Activated T-cell treated with anti-CD3 and anti-CD28 coated beads, Interleukin-2, amount 50 U/mL, for 72 hours (primary cell): ENCODE measurements around the gene FREM1. TPM values are rescaled to one million over a fixed set of nuclear protein-coding genes. Genes with fewer than 3 reads are reported as not detected.

Experiments used
- ATAC-seq, 2 donors: fragments of 150-1000 bp; cut with Tn5 transposase; replicated peaks in 1 of 2; 2 replicates each; pipeline ENCODE4 v1.10.0; 2021; ENCODE audit warnings: moderate library complexity in 2 of 2, mild to moderate bottlenecking in 1 of 2
- DNase-seq, 2 donors: peaks; one replicate each; pipeline ENCODE4 v3.0.0; 2021 to 2022; ENCODE audit warnings: mixed read lengths in 1 of 2
- H3K27ac Mint-ChIP-seq: one replicate; pipeline ENCODE4 v1.8.0; 2022; ENCODE audit warnings: mild to moderate bottlenecking, moderate library complexity, mixed read lengths
- H3K27me3 Mint-ChIP-seq: one replicate; pipeline ENCODE4 v1.8.0; 2022; ENCODE audit warnings: low read depth, mixed read lengths
- H3K36me3 Mint-ChIP-seq, 2 donors: one replicate each; pipeline ENCODE4 v1.8.0; 2022; ENCODE audit warnings: mixed read lengths in 2 of 2, mild to moderate bottlenecking in 1 of 2; ENCODE audit not compliant: insufficient read depth in 2 of 2
- H3K4me1 Mint-ChIP-seq: one replicate; pipeline ENCODE4 v1.8.0; 2022; ENCODE audit warnings: low read depth, mixed read lengths
- H3K4me3 Mint-ChIP-seq, 2 donors: one replicate each; pipeline ENCODE4 v1.8.0; 2022; ENCODE audit warnings: mild to moderate bottlenecking in 2 of 2, mixed read lengths in 2 of 2, moderate library complexity in 2 of 2
- H3K9me3 Mint-ChIP-seq, 2 donors: one replicate each; pipeline ENCODE4 v1.8.0; 2022; ENCODE audit warnings: mixed read lengths in 2 of 2
- total RNA-seq, 2 donors: library from RNA; stranded (reverse); gene quantifications; one replicate each; pipeline ENCODE4 v1.2.3, GENCODE V29; 2022

Gene FREM1
- total RNA-seq, 2 donors from 2014 or later = not detected

DNA sequence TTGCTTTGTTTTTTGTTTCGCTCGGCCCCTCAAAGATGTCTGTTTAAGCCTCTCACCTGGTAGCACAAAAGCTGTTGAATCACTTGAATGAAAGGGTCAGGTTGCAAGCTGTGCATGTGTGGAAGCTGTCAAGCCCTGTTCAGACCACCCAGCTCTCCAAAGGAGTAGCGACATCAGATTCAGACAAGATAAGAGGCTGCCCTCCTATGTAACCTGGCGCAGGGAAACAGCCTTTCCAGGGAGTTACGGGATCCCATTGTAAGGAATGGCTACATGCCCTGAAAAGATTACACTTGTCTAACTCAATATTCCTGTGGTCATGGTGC lies 2.9 kb downstream of the FREM1 start:
- Mint-ChIP-seq H3K4me3 (no peak overlapping the region), H3K4me1 (no peaks in the 10 kb centered on the region), H3K9me3 (no peaks in the 10 kb centered on the region), H3K27me3 (no peaks in the 10 kb centered on the region), H3K27ac (no peak overlapping the region), H3K36me3 (no peaks in the 10 kb centered on the region)
- no peak for DNase-seq
- no peak for ATAC-seq

DNA sequence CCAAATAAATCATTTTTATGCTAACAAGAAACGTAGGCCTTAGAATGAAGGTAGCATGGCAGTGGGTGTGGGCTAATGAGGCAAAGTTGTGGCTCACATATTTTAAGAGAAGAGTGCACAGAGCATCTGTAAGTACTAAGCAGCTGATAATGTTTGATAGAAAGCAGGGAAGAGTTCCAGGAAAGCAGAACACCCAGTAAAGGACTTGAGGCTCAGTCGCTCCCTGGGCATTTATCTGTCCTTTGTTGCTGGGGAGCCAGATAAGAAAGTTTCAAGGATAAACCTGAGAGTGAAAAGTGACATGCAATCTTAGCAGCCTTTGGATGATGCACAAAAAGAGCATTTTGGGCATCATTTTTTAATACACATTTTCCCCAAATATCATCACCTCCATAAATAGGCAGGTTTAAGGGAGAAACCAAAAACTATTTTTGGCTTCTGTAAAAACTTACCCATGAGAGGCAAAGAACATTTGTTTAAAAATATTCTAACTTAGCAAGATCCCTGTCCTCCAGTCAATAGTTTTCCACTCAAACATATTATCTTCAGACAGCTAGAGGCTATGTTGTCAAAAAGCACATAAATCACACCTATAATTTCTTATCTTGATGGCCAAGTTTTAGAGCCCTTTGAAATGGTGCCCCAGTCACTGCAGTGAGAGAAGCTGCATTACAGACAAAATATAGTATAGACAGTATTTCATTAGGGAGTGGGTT lies 3.4 kb downstream of the FREM1 start:
- Mint-ChIP-seq H3K9me3 (no peaks in the 10 kb centered on the region), H3K36me3 (no peaks in the 10 kb centered on the region), H3K4me3 (no peak overlapping the region), H3K27ac (no peak overlapping the region), H3K27me3 (no peaks in the 10 kb centered on the region), H3K4me1 (no peaks in the 10 kb centered on the region)
- DNase-seq (no peak), ATAC-seq (no peak)

DNA sequence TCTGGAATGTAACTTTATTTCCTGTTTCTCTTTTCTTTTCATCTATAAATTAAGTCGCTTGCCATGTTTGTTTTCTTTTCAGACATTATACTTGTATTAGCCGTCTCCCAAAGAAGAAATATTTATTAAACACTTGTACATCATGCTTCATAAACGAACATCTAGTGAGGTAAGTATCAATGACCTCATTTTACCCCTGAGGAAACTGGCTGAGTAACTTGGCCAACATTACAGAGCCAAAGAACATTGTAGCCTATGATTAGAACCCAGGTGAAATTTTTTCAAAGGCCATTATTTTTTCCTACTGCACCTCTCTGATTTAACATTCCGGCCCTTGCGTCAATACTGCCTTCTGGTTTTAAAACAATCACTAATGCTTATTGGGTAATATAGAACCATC lies 4.2 kb downstream of the FREM1 start:
- Mint-ChIP-seq H3K36me3 (no peaks in the 10 kb centered on the region), H3K4me1 (no peaks in the 10 kb centered on the region), H3K27me3 (no peaks in the 10 kb centered on the region), H3K27ac (no peak overlapping the region), H3K9me3 (no peaks in the 10 kb centered on the region), H3K4me3 (no peak overlapping the region)
- ATAC-seq (no peak), DNase-seq (no peak)

DNA sequence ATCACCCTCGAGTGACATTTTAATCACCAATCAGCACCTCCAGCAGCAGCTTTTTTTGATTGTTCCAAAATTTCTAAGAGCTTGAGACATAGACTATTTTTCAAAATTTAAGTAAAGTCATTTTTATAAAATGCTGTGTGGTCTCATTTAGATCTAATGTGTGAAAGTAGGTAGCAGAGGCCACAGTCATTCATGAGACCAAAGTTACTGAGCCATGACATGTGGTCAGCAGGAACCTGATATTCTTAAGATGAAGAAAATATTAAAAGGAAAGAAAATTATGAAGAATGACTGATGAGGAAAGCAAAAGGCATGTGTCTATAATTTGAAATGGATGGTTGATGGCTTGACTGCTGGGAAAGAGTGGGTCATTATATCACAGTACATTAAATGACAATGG lies 7.2 kb downstream of the FREM1 start:
- no peaks in the 10 kb centered on the region for H3K27me3 Mint-ChIP-seq
- no peaks in the 10 kb centered on the region for H3K36me3 Mint-ChIP-seq
- no peak overlapping the region for H3K27ac Mint-ChIP-seq
- DNase-seq (no peak), ATAC-seq (no peak)
- no peak overlapping the region for H3K4me3 Mint-ChIP-seq
- H3K4me1 Mint-ChIP-seq = no peaks in the 10 kb centered on the region
- H3K9me3 Mint-ChIP-seq = no peaks in the 10 kb centered on the region

DNA sequence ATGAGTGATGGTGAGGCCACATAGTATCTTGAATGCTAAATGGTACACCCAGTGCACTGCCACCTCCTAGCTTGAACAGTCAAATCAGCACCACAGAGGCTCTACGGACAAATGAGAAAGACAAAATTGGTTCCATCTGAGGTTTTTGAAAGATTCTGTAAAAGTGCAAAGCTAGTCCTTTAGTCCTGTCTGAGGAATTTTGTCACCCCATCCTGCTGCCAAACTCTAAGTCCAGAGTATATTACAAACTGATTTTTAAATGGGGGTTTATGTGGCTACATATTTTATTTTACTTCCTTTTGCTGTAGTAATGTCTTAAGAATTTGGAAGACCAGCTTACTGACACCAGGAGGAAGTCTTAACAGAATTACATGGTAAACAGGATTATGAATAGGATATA lies 7.7 kb downstream of the FREM1 start:
- H3K4me3 Mint-ChIP-seq = no peak overlapping the region
- H3K4me1 Mint-ChIP-seq = no peaks in the 10 kb centered on the region
- no peak for ATAC-seq
- no peak overlapping the region for H3K27ac Mint-ChIP-seq
- no peaks in the 10 kb centered on the region for H3K27me3 Mint-ChIP-seq
- no peaks in the 10 kb centered on the region for H3K36me3 Mint-ChIP-seq
- DNase-seq = no peak
- H3K9me3 Mint-ChIP-seq = no peaks in the 10 kb centered on the region

DNA sequence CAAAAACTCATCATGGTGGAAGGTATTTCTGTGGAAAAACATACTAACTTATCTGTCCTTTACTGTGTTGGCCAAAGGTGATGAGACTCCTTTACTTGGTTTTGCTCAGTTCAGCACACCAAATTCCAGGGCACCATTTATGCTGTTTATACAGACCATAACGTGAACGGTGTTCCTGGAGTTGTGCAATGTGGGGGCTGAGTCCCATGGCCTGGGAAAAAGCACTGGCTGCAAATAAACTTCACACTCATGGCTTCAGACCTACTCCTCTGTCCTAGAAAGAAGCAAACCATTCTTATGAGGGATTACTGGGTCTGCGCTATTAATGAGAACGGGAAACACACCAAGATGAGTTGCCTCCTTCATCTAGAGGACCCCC lies 10.4 kb downstream of the FREM1 start:
- H3K27ac Mint-ChIP-seq = no peak overlapping the region
- H3K4me1 Mint-ChIP-seq = no peaks in the 10 kb centered on the region
- ATAC-seq (no peak), DNase-seq (no peak)
- no peaks in the 10 kb centered on the region for H3K36me3 Mint-ChIP-seq
- no peaks in the 10 kb centered on the region for H3K27me3 Mint-ChIP-seq
- H3K9me3 Mint-ChIP-seq = no peaks in the 10 kb centered on the region
- H3K4me3 Mint-ChIP-seq = no peak overlapping the region

DNA sequence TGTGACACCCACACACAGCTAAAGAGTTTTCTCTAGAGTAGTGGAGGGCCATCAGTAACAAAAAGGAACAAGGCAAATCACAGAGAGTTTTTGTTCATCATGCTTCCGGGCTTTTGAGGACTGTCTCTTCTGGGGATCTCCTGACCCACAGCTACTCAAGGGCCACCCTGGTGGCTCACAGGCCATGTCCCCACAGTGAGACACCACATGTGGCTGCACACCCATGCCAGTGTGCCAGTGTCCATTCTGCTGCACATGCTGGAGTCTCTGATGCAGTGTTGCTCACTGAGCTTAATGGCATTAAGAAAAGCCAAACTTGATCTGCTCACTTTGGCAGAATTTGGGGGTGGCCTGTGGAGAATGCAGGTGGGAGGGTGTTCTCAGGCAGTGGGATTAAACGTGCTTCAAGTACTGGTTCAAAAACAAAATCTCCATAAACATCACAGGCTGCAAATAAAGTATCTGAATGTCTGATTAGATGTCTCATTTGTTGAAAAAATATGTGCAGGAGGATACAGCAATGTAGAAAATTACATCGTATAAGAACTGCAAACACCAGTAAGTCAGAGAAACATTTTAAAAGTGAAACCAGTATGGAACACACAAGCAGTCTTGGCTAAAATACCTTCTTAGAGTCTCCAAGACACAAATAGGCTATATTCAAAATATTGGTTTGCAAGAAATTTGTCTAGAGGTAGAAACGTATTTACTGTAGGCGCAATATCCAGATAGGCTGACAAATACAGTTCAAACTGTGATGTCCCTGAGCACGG lies 11.0 kb downstream of the FREM1 start:
- no peaks in the 10 kb centered on the region for H3K36me3 Mint-ChIP-seq
- no peaks in the 10 kb centered on the region for H3K4me1 Mint-ChIP-seq
- no peak for ATAC-seq

DNA sequence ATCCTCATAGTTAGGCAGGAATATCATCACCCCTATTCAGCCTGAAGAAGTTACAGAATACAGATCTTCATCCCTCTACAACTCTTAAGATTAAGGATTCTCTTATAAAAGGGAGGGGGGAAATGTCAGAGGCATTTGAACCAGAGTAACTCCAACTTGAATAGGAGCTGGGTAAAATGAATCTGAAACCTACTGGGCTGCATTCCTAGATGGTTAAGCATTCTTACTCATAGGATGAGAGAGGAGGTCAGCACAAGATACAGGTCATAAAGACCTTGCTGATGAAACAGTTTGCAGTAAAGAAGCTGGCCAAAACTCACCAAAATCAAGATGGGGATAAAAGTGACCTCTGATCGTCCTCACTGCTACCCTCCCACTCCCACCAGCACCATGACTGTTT lies 14.4 kb downstream of the FREM1 start:
- Mint-ChIP-seq H3K9me3 (no peaks in the 10 kb centered on the region), H3K36me3 (no peaks in the 10 kb centered on the region), H3K4me3 (no peak overlapping the region), H3K4me1 (no peaks in the 10 kb centered on the region), H3K27me3 (no peaks in the 10 kb centered on the region), H3K27ac (no peak overlapping the region)
- no peak for DNase-seq
- no peak for ATAC-seq

More for the DNA sequence above, 11.0 kb downstream of the FREM1 start:
- Mint-ChIP-seq H3K9me3 (no peaks in the 10 kb centered on the region), H3K27ac (no peak overlapping the region), H3K4me3 (no peak overlapping the region), H3K27me3 (no peaks in the 10 kb centered on the region)
- no peak for DNase-seq

DNA sequence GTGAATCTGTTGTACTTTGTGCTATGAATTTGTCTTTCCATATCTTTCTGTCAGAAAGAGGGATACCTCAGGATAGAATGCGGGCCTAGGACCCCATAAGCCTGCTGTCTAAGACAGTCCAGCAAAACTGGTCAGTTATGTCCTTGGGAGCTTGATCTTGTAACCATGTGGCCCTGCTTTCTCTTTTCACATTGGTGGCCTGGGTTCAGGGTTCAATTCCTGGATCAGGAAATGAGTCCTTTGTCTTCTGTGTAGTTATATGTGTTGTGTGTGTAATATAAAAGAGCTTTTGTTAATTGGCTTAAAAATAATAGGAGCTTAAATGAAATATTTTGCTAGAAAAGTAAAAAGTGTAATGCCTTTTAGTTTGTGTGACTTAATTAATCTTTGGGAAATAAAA lies 16.9 kb downstream of the FREM1 start:
- Mint-ChIP-seq H3K36me3 (no peaks in the 10 kb centered on the region), H3K4me3 (no peak overlapping the region), H3K4me1 (no peaks in the 10 kb centered on the region), H3K27me3 (no peaks in the 10 kb centered on the region), H3K9me3 (no peaks in the 10 kb centered on the region), H3K27ac (peak overlapping the region; percentile 18)
- no peak for ATAC-seq
- DNase-seq = no peak

DNA sequence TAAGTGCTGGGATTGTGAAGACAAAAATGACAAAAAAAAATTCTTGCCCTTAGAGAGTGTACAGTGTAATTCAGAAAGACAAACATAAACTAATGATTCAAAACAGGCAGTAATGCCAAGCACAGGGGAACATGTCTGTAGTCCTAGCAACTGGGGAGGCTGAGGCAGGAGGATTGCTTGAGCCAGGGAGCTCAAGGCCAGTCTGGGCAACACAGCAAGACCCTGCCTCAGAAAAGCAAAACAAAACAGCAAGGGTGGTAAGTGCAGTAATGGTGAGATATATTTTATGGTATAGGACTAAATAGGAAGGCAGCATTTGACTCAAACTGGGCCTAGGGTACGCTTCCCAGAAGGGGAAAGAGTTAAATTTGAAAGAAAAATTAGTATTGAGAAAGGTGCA lies 18.9 kb downstream of the FREM1 start:
- H3K9me3 Mint-ChIP-seq = no peaks in the 10 kb centered on the region

DNA sequence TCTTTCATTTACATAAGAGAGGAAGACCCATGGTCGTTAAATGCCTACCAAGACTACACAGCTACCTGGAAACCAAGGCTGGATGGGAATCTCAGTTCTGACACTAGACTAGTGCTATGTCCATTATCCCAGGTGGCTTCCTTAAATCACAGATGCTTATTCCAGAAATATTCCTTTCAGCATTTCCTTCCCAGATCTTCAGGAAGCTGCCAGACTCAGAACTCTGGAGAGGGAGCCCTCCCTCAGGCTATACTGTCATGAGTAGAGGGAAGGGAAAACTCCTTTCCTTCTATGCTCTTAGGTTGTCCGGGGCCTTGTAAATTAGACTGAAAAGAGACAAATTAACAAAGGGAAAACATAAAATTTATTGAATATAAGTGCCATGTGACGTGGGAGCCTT lies 20.8 kb downstream of the FREM1 start:
- no peaks in the 10 kb centered on the region for H3K27me3 Mint-ChIP-seq

More for the DNA sequence above, 18.9 kb downstream of the FREM1 start:
- no peak for DNase-seq
- ATAC-seq = no peak
- no peaks in the 10 kb centered on the region for H3K4me1 Mint-ChIP-seq
- H3K4me3 Mint-ChIP-seq = no peak overlapping the region
- no peaks in the 10 kb centered on the region for H3K36me3 Mint-ChIP-seq
- no peak overlapping the region for H3K27ac Mint-ChIP-seq
- H3K27me3 Mint-ChIP-seq = no peaks in the 10 kb centered on the region

DNA sequence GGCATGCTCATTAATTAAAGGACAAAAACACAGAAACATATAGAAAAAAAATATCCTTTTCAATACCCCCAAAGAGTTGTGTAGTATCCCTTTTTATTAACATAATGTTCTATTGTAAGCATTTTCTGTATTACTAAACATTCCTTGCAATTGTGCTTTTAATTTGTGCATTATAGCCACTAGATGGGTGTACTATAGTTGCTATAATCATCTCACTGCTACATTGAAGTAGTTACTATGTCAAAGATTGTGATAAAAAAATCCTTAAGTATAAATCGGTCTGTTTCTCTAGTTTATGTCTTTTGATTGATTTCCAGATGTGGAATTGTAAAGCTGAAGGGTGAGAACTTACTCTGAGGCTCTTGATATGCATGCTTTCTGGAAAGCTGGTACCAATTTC lies 21.4 kb downstream of the FREM1 start:
- DNase-seq (no peak), ATAC-seq (no peak)
- H3K27ac Mint-ChIP-seq = no peak overlapping the region
- H3K4me1 Mint-ChIP-seq = no peaks in the 10 kb centered on the region
- no peaks in the 10 kb centered on the region for H3K9me3 Mint-ChIP-seq
- no peaks in the 10 kb centered on the region for H3K27me3 Mint-ChIP-seq
- H3K36me3 Mint-ChIP-seq = no peaks in the 10 kb centered on the region
- H3K4me3 Mint-ChIP-seq = no peak overlapping the region

More for the DNA sequence above, 20.8 kb downstream of the FREM1 start:
- DNase-seq (no peak), ATAC-seq (no peak)
- Mint-ChIP-seq H3K36me3 (no peaks in the 10 kb centered on the region), H3K9me3 (no peaks in the 10 kb centered on the region), H3K27ac (peak overlapping the region; percentile 20), H3K4me3 (no peak overlapping the region), H3K4me1 (no peaks in the 10 kb centered on the region)

DNA sequence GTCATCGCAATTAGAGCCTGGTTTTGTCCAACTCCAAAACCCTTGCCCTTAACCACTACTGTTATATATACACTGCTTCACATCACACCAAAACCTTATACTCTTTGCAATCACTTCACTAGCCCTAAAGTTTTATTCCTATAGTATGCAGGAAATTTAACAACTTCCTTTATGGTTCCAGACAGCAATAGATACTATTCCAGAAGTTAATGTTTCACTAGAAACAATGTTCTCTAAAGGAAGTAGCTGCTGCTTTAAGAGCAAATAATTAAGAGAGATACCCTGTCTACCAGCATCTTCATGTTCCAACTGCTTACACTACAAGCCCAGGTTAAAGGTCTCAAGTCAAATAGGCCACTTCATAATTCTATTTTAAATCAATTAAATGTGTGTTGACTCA lies 22.0 kb downstream of the FREM1 start:
- ATAC-seq (no peak), DNase-seq (no peak)
- Mint-ChIP-seq H3K27ac (no peak overlapping the region), H3K4me3 (no peak overlapping the region), H3K4me1 (no peaks in the 10 kb centered on the region), H3K36me3 (no peaks in the 10 kb centered on the region), H3K27me3 (peaks cover 3% of the 10 kb centered on the region), H3K9me3 (no peaks in the 10 kb centered on the region)

DNA sequence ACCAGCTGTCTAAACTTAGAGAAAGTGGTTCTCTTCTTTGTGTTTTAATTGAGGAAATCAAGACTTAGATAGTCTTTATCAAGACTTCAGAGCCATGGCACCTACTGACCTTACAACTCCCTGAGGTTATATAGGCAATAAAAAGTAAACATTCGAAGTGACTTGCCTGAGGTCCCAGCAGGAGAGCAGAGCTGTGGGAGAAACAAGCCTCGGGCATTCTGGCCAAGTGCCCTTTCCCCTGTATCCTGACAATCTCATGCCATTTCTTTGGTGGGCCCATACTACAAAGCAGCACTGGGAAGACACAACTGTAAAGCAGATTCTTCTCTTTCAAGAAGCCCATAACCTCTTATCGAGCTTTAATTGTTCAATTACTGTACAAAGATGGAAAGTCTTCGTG lies 23.1 kb downstream of the FREM1 start:
- DNase-seq (no peak), ATAC-seq (no peak)
- Mint-ChIP-seq H3K9me3 (no peaks in the 10 kb centered on the region), H3K27me3 (peaks cover 6% of the 10 kb centered on the region), H3K27ac (no peak overlapping the region), H3K4me1 (no peaks in the 10 kb centered on the region), H3K36me3 (no peaks in the 10 kb centered on the region), H3K4me3 (no peak overlapping the region)
